ENCODE data around the gene NDST3.

NDST3 gene

GRCh38 chr4:118102195-118102594 is 67.9 kb downstream of the NDST3 start:
- H3K4me3 ChIP-seq (ENCODE audit: low read depth, low read length), result no peak overlapping the region
- no peak for TF ChIP-seq CTCF (IDR thresholded peaks at IDR 0.05; ENCODE audit: low read depth, low read length)

- no peak for TF ChIP-seq CTCF (IDR thresholded peaks at IDR 0.05; ENCODE audit: low read depth, low read length)
- H3K4me3 ChIP-seq (ENCODE audit: low read depth, low read length), result no peak overlapping the region
Observed at GRCh38 chr4:118112117-118113046, 78.1 kb downstream of the NDST3 start.

- H3K4me3 ChIP-seq (ENCODE audit: low read depth, low read length), result no peak overlapping the region
- no peak for TF ChIP-seq CTCF (IDR thresholded peaks at IDR 0.05; ENCODE audit: low read depth, low read length)
Observed at GRCh38 chr4:118113220-118113619, 78.9 kb downstream of the NDST3 start.

- TF ChIP-seq CTCF (IDR thresholded peaks at IDR 0.05; ENCODE audit: low read depth, low read length), result no peak
- H3K4me3 ChIP-seq (ENCODE audit: low read depth, low read length), result no peak overlapping the region
Observed at GRCh38 chr4:118114720-118115119, 80.4 kb downstream of the NDST3 start.

- no peak for TF ChIP-seq CTCF (IDR thresholded peaks at IDR 0.05; ENCODE audit: low read depth, low read length)
- H3K4me3 ChIP-seq (ENCODE audit: low read depth, low read length), result no peak overlapping the region
Observed at GRCh38 chr4:118120120-118120760, 86.0 kb downstream of the NDST3 start.

- no peak overlapping the region for H3K4me3 ChIP-seq (ENCODE audit: low read depth, low read length)
- no peak for TF ChIP-seq CTCF (IDR thresholded peaks at IDR 0.05; ENCODE audit: low read depth, low read length)
Observed at GRCh38 chr4:118124997-118125396, 90.7 kb downstream of the NDST3 start.

- no peak for TF ChIP-seq CTCF (IDR thresholded peaks at IDR 0.05; ENCODE audit: low read depth, low read length)
- no peak overlapping the region for H3K4me3 ChIP-seq (ENCODE audit: low read depth, low read length)
Observed at GRCh38 chr4:118139241-118139640, 105.0 kb downstream of the NDST3 start.

Measured in WI38 (cell line).